Measurements from ENCODE around the gene DPEP1.
"Not testable (repeated sequence)": the region's sequence is repeated elsewhere in the genome, so short reads cannot be mapped to it uniquely, and the experiment has no call there.

Gene DPEP1

DNA sequence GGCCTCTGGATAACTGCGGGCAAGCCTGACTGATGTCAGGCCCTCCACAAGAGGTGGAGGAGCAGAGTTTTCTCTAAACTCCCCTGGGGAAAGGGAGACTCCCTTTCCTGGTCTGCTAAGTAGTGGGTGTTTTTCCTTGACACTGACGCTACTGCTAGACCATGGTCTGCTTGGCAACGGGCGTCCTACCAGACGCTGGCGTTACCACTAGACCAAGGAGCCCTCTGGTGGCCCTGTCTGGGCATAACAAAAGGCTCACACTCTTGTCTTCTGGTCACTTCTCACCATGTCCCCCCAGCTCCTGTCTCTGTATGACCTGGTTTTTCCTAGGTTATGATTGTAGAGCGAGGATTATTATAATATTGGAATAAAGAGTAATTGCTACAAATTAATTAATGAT lies 53.6 kb downstream of the DPEP1 start:
- TF ChIP-seq, protein P1, sequence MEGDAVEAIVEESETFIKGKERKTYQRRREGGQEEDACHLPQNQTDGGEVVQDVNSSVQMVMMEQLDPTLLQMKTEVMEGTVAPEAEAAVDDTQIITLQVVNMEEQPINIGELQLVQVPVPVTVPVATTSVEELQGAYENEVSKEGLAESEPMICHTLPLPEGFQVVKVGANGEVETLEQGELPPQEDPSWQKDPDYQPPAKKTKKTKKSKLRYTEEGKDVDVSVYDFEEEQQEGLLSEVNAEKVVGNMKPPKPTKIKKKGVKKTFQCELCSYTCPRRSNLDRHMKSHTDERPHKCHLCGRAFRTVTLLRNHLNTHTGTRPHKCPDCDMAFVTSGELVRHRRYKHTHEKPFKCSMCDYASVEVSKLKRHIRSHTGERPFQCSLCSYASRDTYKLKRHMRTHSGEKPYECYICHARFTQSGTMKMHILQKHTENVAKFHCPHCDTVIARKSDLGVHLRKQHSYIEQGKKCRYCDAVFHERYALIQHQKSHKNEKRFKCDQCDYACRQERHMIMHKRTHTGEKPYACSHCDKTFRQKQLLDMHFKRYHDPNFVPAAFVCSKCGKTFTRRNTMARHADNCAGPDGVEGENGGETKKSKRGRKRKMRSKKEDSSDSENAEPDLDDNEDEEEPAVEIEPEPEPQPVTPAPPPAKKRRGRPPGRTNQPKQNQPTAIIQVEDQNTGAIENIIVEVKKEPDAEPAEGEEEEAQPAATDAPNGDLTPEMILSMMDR (IDR thresholded peaks at IDR 0.05; ENCODE audit: control extremely low read depth, extremely low read depth, low read depth, missing control alignments): peak; percentile 34
- POLR2A ChIA-PET; DNase-seq (ENCODE audit: extremely low spot score): not testable (repeated sequence)
- CTCF ChIA-PET: interaction anchor here (1.0 to 2.5 kb wide), 3 partner anchors 8 to 52 kb away, joined by 3 to 8 read pairs (median 3); no protein-coding TSS in a partner anchor

DNA sequence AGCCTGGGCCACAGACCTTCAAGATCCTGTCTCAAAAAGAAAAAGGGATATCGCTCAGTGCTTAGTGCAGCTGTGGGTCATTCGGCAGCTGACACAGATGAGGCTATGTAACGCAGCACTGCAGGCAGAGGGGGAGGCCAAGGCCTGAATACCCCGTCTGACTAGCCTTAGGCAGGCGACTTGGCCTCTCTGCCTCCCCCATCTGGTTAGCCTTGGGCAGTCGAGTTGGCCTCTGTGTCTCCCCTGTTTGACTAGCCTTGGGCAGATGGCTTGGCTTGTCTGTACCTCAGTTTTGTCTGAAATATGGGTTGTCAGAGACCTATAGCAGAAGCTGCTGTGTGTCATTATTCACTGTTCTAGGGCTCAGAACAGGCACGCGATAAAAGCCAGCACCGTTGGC lies 54.2 kb downstream of the DPEP1 start:
- TF ChIP-seq, protein P1 (IDR thresholded peaks at IDR 0.05; ENCODE audit: control extremely low read depth, extremely low read depth, low read depth, missing control alignments): no peak
- ChIA-PET CTCF (interaction anchor here (1.0 to 2.5 kb wide), 4 partner anchors 8 to 53 kb away, joined by 3 to 8 read pairs (median 4); no protein-coding TSS in a partner anchor), POLR2A (no interaction called here)
- DNase-seq (ENCODE audit: extremely low spot score): no peak

DNA sequence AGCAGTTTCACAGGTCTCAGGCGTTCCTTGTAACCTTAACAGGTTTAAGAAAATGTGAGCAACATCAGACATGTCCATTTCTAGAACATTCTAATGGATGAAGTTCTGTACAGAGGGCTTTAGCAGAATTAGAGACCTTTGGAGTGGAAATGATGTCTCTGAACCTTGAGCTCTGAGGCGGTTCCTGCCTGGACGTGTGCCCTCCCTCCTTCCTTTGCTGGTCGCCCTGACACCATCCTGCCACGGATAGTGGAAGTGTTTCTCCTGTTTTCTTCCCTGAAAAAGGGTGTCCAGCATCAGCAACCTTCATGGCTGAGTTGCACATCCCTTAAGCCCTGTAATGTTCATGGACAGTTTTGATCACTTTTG lies 55.3 kb downstream of the DPEP1 start:
- DNase-seq (ENCODE audit: extremely low spot score): no peak
- CTCF ChIA-PET: interaction anchor here (1.3 to 2.5 kb wide), 2 partner anchors 10 to 18 kb away, joined by 4 to 8 read pairs; no protein-coding TSS in a partner anchor
- TF ChIP-seq, protein P1 (IDR thresholded peaks at IDR 0.05; ENCODE audit: control extremely low read depth, extremely low read depth, low read depth, missing control alignments): no peak
- POLR2A ChIA-PET: no interaction called here

DNA sequence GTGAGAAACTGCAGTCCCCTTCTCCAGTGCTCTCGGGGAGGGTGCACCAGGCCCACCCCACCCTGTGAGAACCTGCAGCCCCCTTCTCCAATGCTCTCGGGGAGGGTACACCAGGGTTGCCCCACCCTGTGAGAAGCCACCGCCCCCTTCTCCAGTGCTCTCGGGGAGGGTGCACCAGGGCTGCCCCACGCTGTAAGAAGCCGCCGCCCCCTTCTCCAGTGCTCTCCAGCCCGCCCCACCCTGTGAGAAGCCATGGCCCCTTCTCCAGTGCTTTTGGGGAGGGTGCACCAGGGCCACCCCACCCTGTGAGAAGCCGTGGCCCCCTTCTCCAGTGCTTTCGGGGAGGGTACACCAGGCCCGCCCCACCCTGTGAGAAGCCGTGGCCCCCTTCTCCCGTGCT lies 56.3 kb downstream of the DPEP1 start:
- TF ChIP-seq, protein P1 (IDR thresholded peaks at IDR 0.05; ENCODE audit: control extremely low read depth, extremely low read depth, low read depth, missing control alignments): no peak
- ChIA-PET POLR2A (no interaction called here), CTCF (interaction anchor here (1.0 kb wide), 2 partner anchors 12 to 29 kb away, joined by 3 to 4 read pairs; partner anchors contain the start of genes CHMP1A and SPATA33)
- DNase-seq (ENCODE audit: extremely low spot score): no peak

DNA sequence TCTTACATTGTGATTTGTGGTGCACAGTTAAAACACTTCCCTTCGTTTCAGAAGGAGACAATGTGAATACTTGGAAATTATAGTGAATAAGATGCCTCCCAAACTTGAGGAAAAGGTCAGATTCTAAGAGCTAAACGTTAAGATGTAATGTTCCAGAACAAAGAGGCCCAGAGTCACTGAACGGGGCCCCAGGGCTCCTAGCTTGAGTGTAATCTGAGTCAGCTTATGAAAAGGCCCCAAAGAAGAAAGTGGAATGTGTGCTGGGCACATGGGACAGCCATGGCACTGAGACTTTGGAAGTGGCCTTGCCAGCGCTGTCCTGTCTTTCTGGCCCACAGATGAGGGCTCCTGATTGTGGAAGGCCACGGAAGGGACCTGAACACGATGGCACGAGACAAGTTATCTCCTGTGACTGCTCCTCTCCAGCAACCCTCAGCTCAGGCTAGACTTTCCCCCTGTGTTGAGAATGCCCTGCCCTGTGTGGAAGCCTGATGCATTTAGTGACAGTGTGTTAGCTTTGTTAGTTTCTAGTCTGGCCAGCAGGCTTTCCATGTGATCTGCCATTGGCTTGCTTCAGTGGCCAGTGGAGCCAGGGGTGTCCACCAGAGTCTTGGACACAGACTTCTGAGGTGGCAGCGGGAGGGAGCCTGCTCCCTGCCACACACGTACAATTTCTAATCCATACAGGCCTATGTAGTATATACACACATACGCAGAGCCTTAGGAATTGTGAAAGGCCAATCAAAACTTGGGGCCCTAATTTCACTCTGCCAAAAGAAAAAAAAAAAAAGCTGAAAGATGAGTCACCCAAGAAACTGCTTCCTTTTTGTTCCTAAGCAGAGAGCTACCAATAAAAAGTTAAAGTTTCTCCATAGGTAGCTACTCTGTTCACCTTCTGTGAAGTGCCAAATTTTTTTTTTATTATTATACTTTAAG lies 57.3 kb downstream of the DPEP1 start:
- no peak for DNase-seq (ENCODE audit: extremely low spot score)
- TF ChIP-seq, protein P1 (IDR thresholded peaks at IDR 0.05; ENCODE audit: control extremely low read depth, extremely low read depth, low read depth, missing control alignments): no peak
- CTCF ChIA-PET: interaction anchor here (1.0 to 1.2 kb wide), 4 partner anchors 9 to 30 kb away, joined by 3 to 4 read pairs (median 3); partner anchors contain the start of genes CHMP1A and SPATA33
- POLR2A ChIA-PET: no interaction called here

DNA sequence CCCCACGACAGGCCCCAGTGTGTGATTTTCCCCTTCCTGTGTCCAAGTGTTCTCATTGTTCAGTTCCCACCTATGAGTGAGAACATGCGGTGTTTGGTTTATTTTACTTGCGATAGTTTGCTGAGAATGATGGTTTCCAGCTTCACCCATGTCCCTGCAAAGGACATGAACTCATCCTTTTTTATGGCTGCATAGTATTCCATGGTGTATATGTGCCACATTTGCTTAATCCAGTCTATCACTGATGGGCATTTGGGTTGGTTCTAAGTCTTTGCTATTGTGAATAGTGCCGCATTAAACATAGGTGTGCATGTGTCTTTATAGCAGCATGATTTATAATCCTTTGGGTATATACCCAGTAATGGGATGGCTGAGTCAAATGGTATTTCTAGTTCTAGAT lies 58.1 kb downstream of the DPEP1 start:
- DNase-seq (ENCODE audit: extremely low spot score); CTCF ChIA-PET; POLR2A ChIA-PET: not testable (repeated sequence)
